Breast epithelium (tissue), 3 donors: ENCODE results near the gene CFD.

Source experiments
- CTCF ChIP-seq, 3 donors: fragments of 450-650 bp; IDR thresholded peaks; one replicate each; pipeline ENCODE4 v1.5.1; 2016 to 2017; ENCODE audit warnings: antibody characterized with exemption in 3 of 3, mild to moderate bottlenecking in 3 of 3, moderate library complexity in 3 of 3
- POLR2A ChIP-seq: fragments of 450-650 bp; IDR thresholded peaks from one replicate; pipeline ENCODE4 v1.6.1; 2016; ENCODE audit warnings: antibody characterized with exemption, mild to moderate bottlenecking, moderate library complexity

DNA sequence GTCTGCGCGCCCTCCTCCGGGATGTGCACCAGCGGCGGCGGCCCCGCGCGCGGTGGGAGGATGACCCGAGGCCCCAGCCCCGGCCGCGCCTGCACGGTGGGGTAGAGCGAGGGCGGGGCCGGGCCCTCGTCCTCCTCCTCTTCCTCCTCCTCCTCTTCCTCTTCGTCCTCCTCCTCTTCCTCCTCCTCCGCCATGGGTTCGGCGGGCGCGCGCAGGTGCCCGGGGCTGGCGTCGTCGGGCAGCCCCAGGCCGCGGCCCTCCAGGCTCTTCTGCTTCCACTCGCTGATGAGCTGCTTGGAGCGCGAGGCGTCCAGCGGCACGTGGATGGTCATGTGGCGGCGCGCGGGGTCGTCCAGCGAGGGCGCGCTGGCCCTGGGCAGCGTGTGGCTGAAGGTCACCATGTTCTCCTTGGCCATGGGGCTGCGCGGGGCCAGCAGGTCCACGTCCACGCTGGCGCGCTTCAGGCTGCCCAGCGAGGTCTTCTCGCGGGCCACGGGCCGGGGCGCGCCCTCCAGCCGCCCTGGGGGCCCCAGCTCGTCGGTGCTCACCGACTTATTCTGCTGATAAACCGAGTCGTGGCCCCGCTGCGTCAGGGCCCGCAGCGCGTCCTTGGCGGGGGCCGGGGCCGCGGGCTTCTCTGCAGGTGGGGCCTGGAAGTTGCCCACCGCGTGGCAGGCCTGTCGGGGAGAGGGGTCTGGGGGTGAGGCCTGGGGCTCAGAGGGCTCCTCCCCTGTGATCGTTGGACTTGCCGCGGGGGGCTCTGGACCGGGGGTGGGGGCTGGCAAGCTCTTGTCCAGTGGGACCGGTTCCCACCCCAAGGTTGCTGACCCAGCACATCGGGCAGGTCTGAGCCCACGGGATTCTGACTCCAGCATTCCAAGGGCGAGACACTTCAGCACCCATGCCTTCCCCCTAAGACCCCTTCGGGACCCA, 46.0 kb upstream of the CFD start:
- TF ChIP-seq CTCF (IDR thresholded peaks at IDR 0.05), result no peak
- no peak for TF ChIP-seq POLR2A
